Vagina (tissue), 2 donors: ENCODE measurements around the gene RAG1.

Source experiments
- POLR2A ChIP-seq, 2 donors: fragments of 450-650 bp; IDR thresholded peaks; one replicate each; pipeline ENCODE4 v1.6.1; 2017; ENCODE audit warnings: antibody characterized with exemption in 2 of 2, mild to moderate bottlenecking in 2 of 2, moderate library complexity in 2 of 2
- POLR2AphosphoS5 ChIP-seq, 2 donors: sonication (generic); formaldehyde crosslinking; IDR thresholded peaks; one replicate each; pipeline ENCODE4 v1.9.0; 2017; ENCODE audit warnings: antibody characterized with exemption in 2 of 2, mild to moderate bottlenecking in 2 of 2, low read depth in 1 of 2; ENCODE audit not compliant: insufficient read depth in 1 of 2
- TF ChIP-seq, protein P1 (sequence below), 3 experiments: fragments of 450-650 bp in 2 of 3; fragments of 200-600 bp in 1 of 3; sonication (generic) in 1 of 3; IDR thresholded peaks; one replicate each; pipeline ENCODE4 v1.5.1; 2017 to 2019; ENCODE audit warnings: antibody characterized with exemption in 3 of 3, mild to moderate bottlenecking in 2 of 3, moderate library complexity in 2 of 3

DNA sequence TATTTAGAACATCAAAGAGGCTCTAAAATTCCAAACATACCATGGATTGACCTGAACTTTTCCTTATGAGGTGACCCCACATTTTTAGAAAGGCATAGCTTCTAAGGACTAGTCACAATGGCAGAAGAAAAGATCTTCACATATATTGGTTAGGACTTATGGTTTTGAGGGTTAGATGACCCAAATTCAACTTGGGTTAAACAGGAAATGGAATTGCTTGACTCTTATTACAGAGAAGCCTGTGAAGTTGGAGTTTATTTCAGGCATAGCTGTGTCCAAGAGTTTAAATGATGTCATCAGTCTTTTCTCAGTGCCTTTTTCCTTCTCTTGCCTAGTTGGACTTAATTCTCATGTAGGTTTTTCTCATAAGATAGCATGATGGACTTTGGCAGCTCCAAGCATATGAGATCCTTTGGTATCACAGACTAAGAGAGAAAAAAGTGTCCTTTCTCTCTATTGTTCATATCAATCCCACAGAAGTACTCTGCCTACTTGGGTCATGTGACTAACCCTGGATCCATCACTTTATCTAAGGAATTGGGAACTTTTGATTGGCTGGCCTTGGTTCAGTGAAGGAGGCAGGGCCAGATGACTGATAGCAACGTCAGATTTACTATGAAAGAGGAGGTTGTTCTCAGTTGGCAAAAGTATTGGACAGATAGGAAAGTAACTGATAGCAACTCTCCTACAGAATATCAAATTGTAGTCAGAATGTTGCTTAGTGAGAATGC, 17.3 kb upstream of the RAG1 start:
- TF ChIP-seq, protein P1, sequence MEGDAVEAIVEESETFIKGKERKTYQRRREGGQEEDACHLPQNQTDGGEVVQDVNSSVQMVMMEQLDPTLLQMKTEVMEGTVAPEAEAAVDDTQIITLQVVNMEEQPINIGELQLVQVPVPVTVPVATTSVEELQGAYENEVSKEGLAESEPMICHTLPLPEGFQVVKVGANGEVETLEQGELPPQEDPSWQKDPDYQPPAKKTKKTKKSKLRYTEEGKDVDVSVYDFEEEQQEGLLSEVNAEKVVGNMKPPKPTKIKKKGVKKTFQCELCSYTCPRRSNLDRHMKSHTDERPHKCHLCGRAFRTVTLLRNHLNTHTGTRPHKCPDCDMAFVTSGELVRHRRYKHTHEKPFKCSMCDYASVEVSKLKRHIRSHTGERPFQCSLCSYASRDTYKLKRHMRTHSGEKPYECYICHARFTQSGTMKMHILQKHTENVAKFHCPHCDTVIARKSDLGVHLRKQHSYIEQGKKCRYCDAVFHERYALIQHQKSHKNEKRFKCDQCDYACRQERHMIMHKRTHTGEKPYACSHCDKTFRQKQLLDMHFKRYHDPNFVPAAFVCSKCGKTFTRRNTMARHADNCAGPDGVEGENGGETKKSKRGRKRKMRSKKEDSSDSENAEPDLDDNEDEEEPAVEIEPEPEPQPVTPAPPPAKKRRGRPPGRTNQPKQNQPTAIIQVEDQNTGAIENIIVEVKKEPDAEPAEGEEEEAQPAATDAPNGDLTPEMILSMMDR (IDR thresholded peaks at IDR 0.05) = no peak
- TF ChIP-seq POLR2A (IDR thresholded peaks at IDR 0.05) (no peak), POLR2AphosphoS5 (IDR thresholded peaks at IDR 0.05; ENCODE audit: insufficient read depth in 1 of 2, low read depth in 1 of 2) (no peak)
